Endothelial cell of umbilical vein (primary cell): ENCODE results near the gene ZKSCAN3. TPM values are rescaled to one million over a fixed set of nuclear protein-coding genes. Genes with fewer than 3 reads are reported as not detected.

Experiments used
- BruUV-seq: library from RNA; stranded (reverse); fragments of 400-500 nt; replicated peaks from 2 replicates; lab custom pipeline; 2021; lab: Mats Ljungman, UMichigan
- CTCF ChIA-PET: fragments of 300-600, 350-600 bp; sonication (Branson Sonifier 250); formaldehyde crosslinking; loops from one replicate; lab custom pipeline; 2021; ENCODE audit warnings: antibody characterized with exemption, inconsistent platforms; lab: Charles Lee
- POLR2A ChIA-PET: fragments of 300-600, 350-600 bp; sonication (Branson Sonifier 250); formaldehyde crosslinking; loops from one replicate; lab custom pipeline; 2021; ENCODE audit warnings: antibody characterized with exemption, inconsistent platforms; lab: Charles Lee
- DNase-seq: peaks from one replicate; pipeline ENCODE4 v3.0.0-alpha.2; 2011; ENCODE audit warnings: low read depth, low spot score
- FAIRE-seq: peaks from 2 replicates; lab custom pipeline; 2011; peaks lifted over from hg19 to GRCh38; lab: Jason Lieb, UNC
- H2AFZ ChIP-seq: 2 replicates; pipeline ENCODE4 v1.6.0; 2012; ENCODE audit warnings: low read depth, low read length, control low read depth, inconsistent platforms
- H3K27ac ChIP-seq: 2 replicates; pipeline ENCODE4 v1.5.1; 2011; ENCODE audit warnings: low read depth, mild to moderate bottlenecking, control low read depth, low read length, moderate library complexity; ENCODE audit not compliant: insufficient read depth
- H3K27me3 ChIP-seq, 2 experiments: 2 replicates each; pipeline versions ENCODE4 v1.6.0 to v1.6.1; 2011; ENCODE audit warnings: low read length in 2 of 2, mixed read lengths in 1 of 2; ENCODE audit not compliant: control insufficient read depth in 2 of 2, insufficient read depth in 2 of 2
- H3K36me3 ChIP-seq, 2 experiments: 2 replicates in 1 of 2; 3 replicates in 1 of 2; pipeline ENCODE4 v1.5.1; 2011; ENCODE audit warnings: low read length in 2 of 2, mild to moderate bottlenecking in 1 of 2, moderate library complexity in 1 of 2; ENCODE audit not compliant: control insufficient read depth in 2 of 2, insufficient read depth in 2 of 2; ENCODE audit errors: extremely low read depth in 1 of 2
- H3K4me1 ChIP-seq: 3 replicates; pipeline ENCODE4 v1.5.1; 2011; ENCODE audit warnings: mild to moderate bottlenecking, low read length; ENCODE audit not compliant: control insufficient read depth, insufficient read depth; ENCODE audit errors: extremely low read depth
- H3K4me2 ChIP-seq: 2 replicates; pipeline ENCODE4 v1.6.1; 2011; ENCODE audit warnings: low read length, control low read depth, mixed read lengths; ENCODE audit not compliant: insufficient read depth
- H3K4me3 ChIP-seq, 3 experiments: fragments of 200-600 bp in 1 of 3; sonication (generic), shearing (Covaris generic) in 1 of 3; replicated peaks in 1 of 3; 2 replicates each; pipeline ENCODE4 v1.5.1; 2011 to 2016; ENCODE audit warnings: control low read depth in 3 of 3, low read length in 3 of 3, mild to moderate bottlenecking in 2 of 3, inconsistent platforms in 1 of 3, low read depth in 1 of 3, moderate library complexity in 1 of 3; ENCODE audit not compliant: insufficient read depth in 1 of 3
- H3K79me2 ChIP-seq: 2 replicates; pipeline ENCODE4 v1.6.0; 2012; ENCODE audit warnings: low read length, inconsistent platforms; ENCODE audit not compliant: control insufficient read depth, insufficient read depth
- H3K9ac ChIP-seq: replicated peaks from 2 replicates; pipeline ENCODE3; 2011; ENCODE audit warnings: low read length, control low read depth; ENCODE audit not compliant: insufficient read depth; ENCODE audit errors: extremely low read depth
- H3K9me1 ChIP-seq: replicated peaks from 3 replicates; pipeline ENCODE4 v1.6.0; 2011; ENCODE audit warnings: mild to moderate bottlenecking, low read length; ENCODE audit not compliant: control insufficient read depth, insufficient read depth; ENCODE audit errors: extremely low read depth
- H3K9me3 ChIP-seq: replicated peaks from 2 replicates; pipeline ENCODE4 v1.5.1; 2012; ENCODE audit warnings: low read length, inconsistent platforms; ENCODE audit not compliant: control insufficient read depth, insufficient read depth
- H4K20me1 ChIP-seq: replicated peaks from 2 replicates; pipeline ENCODE3; 2011; ENCODE audit warnings: mild to moderate bottlenecking, low read length; ENCODE audit not compliant: control insufficient read depth, insufficient read depth; ENCODE audit errors: extremely low read depth
- CTCF ChIP-seq, 2 donors: IDR thresholded peaks; 1 replicate in 1 of 2; 2 replicates in 1 of 2; pipeline ENCODE4 v1.5.1; 2011; ENCODE audit warnings: low read length in 2 of 2, mild to moderate bottlenecking in 2 of 2, moderate library complexity in 2 of 2, control low read depth in 1 of 2, inconsistent platforms in 1 of 2, low read depth in 1 of 2; ENCODE audit not compliant: insufficient read depth in 1 of 2; ENCODE audit errors: extremely low read depth in 1 of 2
- FOS ChIP-seq: IDR thresholded peaks from 2 replicates; pipeline ENCODE4 v1.6.1; 2011; ENCODE audit warnings: mild to moderate bottlenecking, low read length, moderate library complexity, borderline replicate concordance; ENCODE audit not compliant: insufficient read depth
- JUN ChIP-seq: IDR thresholded peaks from 2 replicates; pipeline ENCODE4 v1.6.1; 2011; ENCODE audit warnings: borderline replicate concordance, low read depth; ENCODE audit not compliant: insufficient read length, insufficient read depth
- MYC ChIP-seq: IDR thresholded peaks from one replicate; pipeline ENCODE4 v1.6.1; 2011; ENCODE audit warnings: mild to moderate bottlenecking, low read depth, low read length
- POLR2A ChIP-seq: IDR thresholded peaks from 2 replicates; pipeline ENCODE4 v1.6.1; 2012; ENCODE audit warnings: low read depth, mild to moderate bottlenecking, control low read depth, low read length
- POLR2AphosphoS5 ChIP-seq: IDR thresholded peaks from 2 replicates; pipeline ENCODE4 v1.6.1; 2012; ENCODE audit warnings: low read depth, mild to moderate bottlenecking, control low read depth, low read length, moderate library complexity; ENCODE audit not compliant: insufficient read depth
- dilution Hi-C: fragments of 300-500 bp; cut with MboI; formaldehyde crosslinking; loops from one replicate; pipeline ENCODE4 v1.15.0; 2019; ENCODE audit warnings: low sequenced_read_pairs; ENCODE audit not compliant: extremely low pct_ligation_motif_present
- intact Hi-C: fragments of 100-400 bp; cut with micrococcal nuclease; formaldehyde crosslinking; loops from one replicate; pipeline ENCODE4 v1.10.0; 2022
- polyA plus RNA-seq, 4 experiments: library from polyadenylated mRNA; depleted of rRNA in 3 of 4; stranded (reverse) in 3 of 4; unstranded in 1 of 4; fragments of >200 nt; gene quantifications; 2 replicates each; pipeline versions ENCODE4 v1.2.1 to v1.2.3, GENCODE V29; 2011 to 2012; ENCODE audit warnings: missing spikeins in 1 of 4
- total RNA-seq: library from RNA; stranded (reverse); gene quantifications from 2 replicates; pipeline ENCODE4 v1.2.3, GENCODE V29; 2021

ZKSCAN3 gene
- total and polyA plus RNA-seq, 2 donors (not counting 3 experiments of a cell fraction or from before 2014, with no cell fraction given), result 2.5 to 6.9 TPM

GRCh38 chr6:28390688-28391087 is 40.9 kb downstream of the ZKSCAN3 start:
- CTCF ChIA-PET, result interaction anchor here (0.7 kb wide), 1 partner anchor 237 kb away, joined by 3 read pairs; no protein-coding TSS in a partner anchor
- intact Hi-C loops, result no loop called here
- DNase-seq (no peak), FAIRE-seq (no peak)
- Histone ChIP-seq H3K36me3 (peaks cover 20 to 27% of the 10 kb centered on the region in 2 experiments), H3K9ac (no peak overlapping the region), H3K9me3 (no peaks in the 10 kb centered on the region), H3K4me1 (no peaks in the 10 kb centered on the region), H3K27me3 (no peaks in the 10 kb centered on the region), H3K9me1 (no peaks in the 10 kb centered on the region), H4K20me1 (no peaks in the 10 kb centered on the region), H3K79me2 (peaks cover 7% of the 10 kb centered on the region), H3K27ac (no peak overlapping the region), H3K4me3 (no peak overlapping the region), H2AFZ (no peak overlapping the region), H3K4me2 (no peak overlapping the region)
- POLR2A ChIA-PET, result no interaction called here
- dilution Hi-C loops, result no loop called here
- TF ChIP-seq JUN (no peak), FOS (no peak), POLR2AphosphoS5 (no peak), POLR2A (no peak), MYC (no peak)
- BruUV-seq, result no TSS peak

GRCh38 chr6:28393912-28394662 is 44.3 kb downstream of the ZKSCAN3 start:
- Histone ChIP-seq H3K4me2 (no peak overlapping the region), H3K4me1 (peaks cover 8% of the 10 kb centered on the region), H2AFZ (no peak overlapping the region), H3K9me1 (no peaks in the 10 kb centered on the region), H4K20me1 (no peaks in the 10 kb centered on the region), H3K36me3 (peaks cover 17 to 27% of the 10 kb centered on the region in 2 experiments), H3K4me3 (no peak overlapping the region), H3K27ac (no peak overlapping the region), H3K27me3 (no peaks in the 10 kb centered on the region), H3K79me2 (peaks cover 18% of the 10 kb centered on the region), H3K9me3 (no peaks in the 10 kb centered on the region), H3K9ac (no peak overlapping the region)
- dilution Hi-C loops, result no loop called here
- TF ChIP-seq FOS, result no peak
- TF ChIP-seq CTCF (IDR thresholded peaks at IDR 0.05; ENCODE audit: extremely low read depth in 1 of 2, insufficient read depth in 1 of 2, low read depth in 1 of 2, low read length in 2 of 2), result peak in 1 of 2 donors; percentile 8
- CTCF ChIA-PET, result interaction anchor here (0.7 to 1.8 kb wide), 5 partner anchors 10 to 280 kb away, joined by 3 to 6 read pairs (median 3); no protein-coding TSS in a partner anchor
- BruUV-seq, result no TSS peak
- DNase-seq (peak; percentile 15), FAIRE-seq (no peak)
- POLR2A ChIA-PET, result no interaction called here
- intact Hi-C loops, result loop anchor here (1.0 kb wide), 1 partner anchor 290 kb away; no protein-coding TSS in a partner anchor
